A549 (cell line): ENCODE results near the gene KCTD19. TPM values are rescaled to one million over a fixed set of nuclear protein-coding genes. Genes with fewer than 3 reads are reported as not detected.

Experiments
- ATAC-seq, 2 experiments: fragments of 200-7000 bp in 1 of 2; fragments of >200 bp in 1 of 2; cut with Nextera tagmentation in 1 of 2; cut with Tn5 transposase in 1 of 2; 3 replicates each; pipeline versions ENCODE4 v1.8.0 to v1.9.1; 2018 to 2020; ENCODE audit warnings: mild to moderate bottlenecking in 1 of 2, moderate library complexity in 1 of 2
- CTCF ChIA-PET: fragments of 300-600 bp; sonication (Branson Sonifier 250); formaldehyde crosslinking; extraction: SDS; loops from one replicate; lab custom pipeline; 2021; ENCODE audit warnings: antibody characterized with exemption, inconsistent platforms; lab: Yijun Ruan, JAX
- POLR2A ChIA-PET: fragments of 350-600 bp; formaldehyde crosslinking; extraction: SDS; loops from one replicate; lab custom pipeline; 2021; ENCODE audit warnings: antibody characterized with exemption, inconsistent platforms; lab: Yijun Ruan, JAX
- DNase-seq, 2 experiments: peaks; one replicate each; pipeline versions ENCODE4 v3.0.0 to v3.0.0-alpha.2; 2011 to 2016; ENCODE audit warnings: low read depth in 1 of 2, low spot score in 1 of 2
- FAIRE-seq: peaks from 2 replicates; lab custom pipeline; 2011; peaks lifted over from hg19 to GRCh38; lab: Jason Lieb, UNC
- H3K27ac ChIP-seq, 2 experiments: fragments of >200 bp; sonication (Bioruptor Twin); formaldehyde crosslinking; 3 replicates each; pipeline ENCODE4 v1.5.1; 2016 to 2017
- H3K4me1 ChIP-seq: fragments of >200 bp; sonication (Bioruptor Twin); formaldehyde crosslinking; 3 replicates; pipeline ENCODE4 v1.6.1; 2016
- H3K4me2 ChIP-seq: fragments of >200 bp; sonication (Bioruptor Twin); formaldehyde crosslinking; 3 replicates; pipeline ENCODE4 v1.6.1; 2016
- H3K4me3 ChIP-seq: fragments of >200 bp; sonication (Bioruptor Twin); formaldehyde crosslinking; 3 replicates; pipeline ENCODE4 v1.5.1; 2016
- H3K9me3 ChIP-seq: fragments of >200 bp; sonication (Bioruptor Twin); formaldehyde crosslinking; 3 replicates; pipeline ENCODE4 v1.6.1; 2016
- CBX2 ChIP-seq: fragments of 200-600 bp; sonication (generic); IDR thresholded peaks from 2 replicates; pipeline ENCODE4 v1.6.1; 2016; ENCODE audit warnings: low read depth, mild to moderate bottlenecking, borderline replicate concordance
- CHD4 ChIP-seq: fragments of 200-600 bp; sonication (generic); IDR thresholded peaks from 2 replicates; pipeline ENCODE4 v1.6.1; 2016; ENCODE audit warnings: antibody characterized with exemption, mild to moderate bottlenecking, borderline replicate concordance
- EP300 ChIP-seq, 2 experiments: fragments of >200 bp; sonication (Bioruptor Twin); formaldehyde crosslinking; IDR thresholded peaks; 2 replicates in 1 of 2; 3 replicates in 1 of 2; pipeline ENCODE4 v1.6.1; 2016 to 2017
- FOSL2 ChIP-seq, 2 experiments: fragments of 450-650 bp in 1 of 2; fragments of >200 bp in 1 of 2; sonication (Bioruptor Twin) in 1 of 2; formaldehyde crosslinking; IDR thresholded peaks; 2 replicates each; pipeline versions ENCODE4 v1.5.0 to v1.6.1; 2016 to 2020; ENCODE audit warnings: mild to moderate bottlenecking in 1 of 2, moderate library complexity in 1 of 2
- FOXS1 ChIP-seq: fragments of 250-450 bp; sonication (Bioruptor Pico); IDR thresholded peaks from 2 replicates; pipeline ENCODE4 v1.5.0; 2020; ENCODE audit warnings: mild to moderate bottlenecking, moderate library complexity
- HEYL ChIP-seq: fragments of 250-450 bp; sonication (Bioruptor Pico); IDR thresholded peaks from 2 replicates; pipeline ENCODE4 v1.8.0; 2021; ENCODE audit warnings: mild to moderate bottlenecking, moderate library complexity
- HOXA7 ChIP-seq: fragments of 250-450 bp; sonication (Bioruptor Pico); IDR thresholded peaks from 2 replicates; pipeline ENCODE4 v1.5.0; 2020; ENCODE audit warnings: mild to moderate bottlenecking, moderate library complexity
- HOXB5 ChIP-seq: fragments of 250-450 bp; sonication (Bioruptor Pico); IDR thresholded peaks from 2 replicates; pipeline ENCODE4 v1.5.0; 2020; ENCODE audit warnings: mild to moderate bottlenecking, moderate library complexity
- JUN ChIP-seq, 2 experiments: fragments of >200 bp; sonication (Bioruptor Twin); formaldehyde crosslinking; IDR thresholded peaks; 2 replicates in 1 of 2; 3 replicates in 1 of 2; pipeline ENCODE4 v1.6.1; 2016 to 2017
- KDM1A ChIP-seq: fragments of 200-600 bp; sonication (generic); IDR thresholded peaks from 2 replicates; pipeline ENCODE4 v1.6.1; 2016; ENCODE audit warnings: low read depth, mild to moderate bottlenecking
- MAFK ChIP-seq: fragments of 450-650 bp; IDR thresholded peaks from 2 replicates; pipeline ENCODE4 v1.6.1; 2014; ENCODE audit not compliant: partially characterized antibody
- MAZ ChIP-seq: fragments of 150-350 bp; IDR thresholded peaks from 2 replicates; pipeline ENCODE4 v1.6.1; 2014; ENCODE audit warnings: antibody characterized with exemption, low read depth, low read length, borderline replicate concordance
- MYC ChIP-seq: IDR thresholded peaks from 2 replicates; pipeline ENCODE4 v1.6.1; 2012; ENCODE audit warnings: mild to moderate bottlenecking, inconsistent platforms, low read length, improper control_type of control experiment, borderline replicate concordance
- NR3C1 ChIP-seq: fragments of >200 bp; sonication (Bioruptor Twin); formaldehyde crosslinking; IDR thresholded peaks from 3 replicates; pipeline ENCODE4 v1.6.1; 2017
- PHF8 ChIP-seq: fragments of 200-600 bp; sonication (generic); IDR thresholded peaks from 2 replicates; pipeline ENCODE4 v1.6.1; 2016; ENCODE audit warnings: low read depth, mild to moderate bottlenecking, antibody characterized with exemption, moderate library complexity, borderline replicate concordance
- POLR2A ChIP-seq: IDR thresholded peaks from 2 replicates; pipeline ENCODE4 v1.6.1; 2012; ENCODE audit warnings: mild to moderate bottlenecking, low read length
- RCOR1 ChIP-seq: fragments of 150-350 bp; IDR thresholded peaks from 2 replicates; pipeline ENCODE4 v1.6.1; 2014; ENCODE audit warnings: antibody characterized with exemption, low read length, low read depth
- RNF2 ChIP-seq: fragments of 200-600 bp; sonication (generic); IDR thresholded peaks from 2 replicates; pipeline ENCODE4 v1.6.1; 2016; ENCODE audit warnings: low read depth, mild to moderate bottlenecking, antibody characterized with exemption, moderate library complexity, borderline replicate concordance
- TFCP2L1 ChIP-seq: fragments of 250-450 bp; sonication (Bioruptor Pico); IDR thresholded peaks from 2 replicates; pipeline ENCODE4 v1.5.0; 2021; ENCODE audit warnings: mild to moderate bottlenecking
- ZNF302 ChIP-seq: fragments of 250-450 bp; sonication (Bioruptor Pico); IDR thresholded peaks from 2 replicates; pipeline ENCODE4 v1.9.0; 2021; ENCODE audit warnings: inconsistent platforms, mild to moderate bottlenecking, moderate library complexity
- ZSCAN20 ChIP-seq: fragments of 250-450 bp; sonication (Bioruptor Pico); IDR thresholded peaks from 2 replicates; pipeline ENCODE4 v1.8.0; 2022; ENCODE audit warnings: mild to moderate bottlenecking, moderate library complexity
- WGBS: methylation state at CpG from one replicate; pipeline ENCODE4 v1.1.6; 2017; ENCODE audit errors: missing lambda C conversion rate; 5-methylcytosine and 5-hydroxymethylcytosine counted together
- polyA plus RNA-seq, 4 experiments: library from polyadenylated mRNA; depleted of rRNA in 3 of 4; stranded (reverse); fragments of >200 nt; fragmentation: RNase III in 1 of 4; extraction: RNeasy Plus Mini Kit Qiagen cat#74134 plus additional on column Dnase treatment in 1 of 4; gene quantifications; 2 replicates in 3 of 4; 3 replicates in 1 of 4; pipeline ENCODE4 v1.2.3, GENCODE V29; 2011 to 2017
- TF ChIP-seq, protein P1 (sequence below): fragments of 250-450 bp; sonication (Bioruptor Pico); IDR thresholded peaks from 2 replicates; pipeline ENCODE4 v1.5.0; 2021; ENCODE audit warnings: mild to moderate bottlenecking, moderate library complexity, borderline replicate concordance
- TF ChIP-seq, protein P2 (sequence below): IDR thresholded peaks from 2 replicates; pipeline ENCODE4 v1.6.1; 2012
- TF ChIP-seq, protein P3 (sequence below): fragments of 450-650 bp; IDR thresholded peaks from 2 replicates; pipeline ENCODE4 v1.6.1; 2014; ENCODE audit warnings: antibody characterized with exemption
- TF ChIP-seq, protein P4 (sequence below): fragments of >200 bp; sonication (Bioruptor Twin); formaldehyde crosslinking; IDR thresholded peaks from 3 replicates; pipeline ENCODE4 v1.6.1; 2016
- TF ChIP-seq, protein P5 (sequence below): fragments of 150-350 bp; IDR thresholded peaks from 2 replicates; pipeline ENCODE4 v1.6.1; 2014; ENCODE audit warnings: low read depth, mild to moderate bottlenecking, low read length

Gene KCTD19
- polyA plus RNA-seq, 2 of the 4 experiments (the other 2 are of a cell fraction) = 0.57 to 1.1 TPM

DNA sequence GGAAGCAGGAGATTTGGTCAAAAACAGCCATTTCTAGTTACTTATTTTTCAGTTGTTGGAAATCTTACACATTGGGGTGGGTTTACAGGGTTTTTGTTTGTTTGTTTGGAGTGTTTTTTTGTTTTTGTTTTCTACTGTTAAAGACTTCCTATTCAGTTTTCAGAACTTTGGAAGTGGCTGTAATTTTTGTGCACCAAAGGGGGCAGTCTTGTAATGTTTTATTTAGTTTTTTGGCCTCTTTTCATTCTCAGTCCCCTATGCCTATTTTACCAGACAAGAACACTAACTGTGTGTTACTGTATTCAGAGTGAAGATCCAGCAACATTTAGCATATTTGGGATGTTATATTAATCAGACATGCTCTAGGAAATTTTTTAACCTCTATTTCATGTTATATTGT lies 46.1 kb upstream of the KCTD19 start (continued):
- TF ChIP-seq, protein P1, sequence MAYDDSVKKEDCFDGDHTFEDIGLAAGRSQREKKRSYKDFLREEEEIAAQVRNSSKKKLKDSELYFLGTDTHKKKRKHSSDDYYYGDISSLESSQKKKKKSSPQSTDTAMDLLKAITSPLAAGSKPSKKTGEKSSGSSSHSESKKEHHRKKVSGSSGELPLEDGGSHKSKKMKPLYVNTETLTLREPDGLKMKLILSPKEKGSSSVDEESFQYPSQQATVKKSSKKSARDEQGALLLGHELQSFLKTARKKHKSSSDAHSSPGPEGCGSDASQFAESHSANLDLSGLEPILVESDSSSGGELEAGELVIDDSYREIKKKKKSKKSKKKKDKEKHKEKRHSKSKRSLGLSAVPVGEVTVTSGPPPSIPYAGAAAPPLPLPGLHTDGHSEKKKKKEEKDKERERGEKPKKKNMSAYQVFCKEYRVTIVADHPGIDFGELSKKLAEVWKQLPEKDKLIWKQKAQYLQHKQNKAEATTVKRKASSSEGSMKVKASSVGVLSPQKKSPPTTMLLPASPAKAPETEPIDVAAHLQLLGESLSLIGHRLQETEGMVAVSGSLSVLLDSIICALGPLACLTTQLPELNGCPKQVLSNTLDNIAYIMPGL (CRISPR knock-in tag) = no peak
- TF ChIP-seq KDM1A = no peak
- no peak for TF ChIP-seq RCOR1
- TF ChIP-seq HOXA7 = no peak
- no peak for TF ChIP-seq FOXS1 (CRISPR knock-in tag)
- TF ChIP-seq PHF8 = no peak
- TF ChIP-seq NR3C1 = no peak
- TF ChIP-seq TFCP2L1 (CRISPR knock-in tag) = no peak
- TF ChIP-seq, protein P2, sequence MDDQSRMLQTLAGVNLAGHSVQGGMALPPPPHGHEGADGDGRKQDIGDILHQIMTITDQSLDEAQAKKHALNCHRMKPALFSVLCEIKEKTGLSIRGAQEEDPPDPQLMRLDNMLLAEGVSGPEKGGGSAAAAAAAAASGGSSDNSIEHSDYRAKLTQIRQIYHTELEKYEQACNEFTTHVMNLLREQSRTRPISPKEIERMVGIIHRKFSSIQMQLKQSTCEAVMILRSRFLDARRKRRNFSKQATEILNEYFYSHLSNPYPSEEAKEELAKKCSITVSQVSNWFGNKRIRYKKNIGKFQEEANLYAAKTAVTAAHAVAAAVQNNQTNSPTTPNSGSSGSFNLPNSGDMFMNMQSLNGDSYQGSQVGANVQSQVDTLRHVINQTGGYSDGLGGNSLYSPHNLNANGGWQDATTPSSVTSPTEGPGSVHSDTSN = no peak

DNA sequence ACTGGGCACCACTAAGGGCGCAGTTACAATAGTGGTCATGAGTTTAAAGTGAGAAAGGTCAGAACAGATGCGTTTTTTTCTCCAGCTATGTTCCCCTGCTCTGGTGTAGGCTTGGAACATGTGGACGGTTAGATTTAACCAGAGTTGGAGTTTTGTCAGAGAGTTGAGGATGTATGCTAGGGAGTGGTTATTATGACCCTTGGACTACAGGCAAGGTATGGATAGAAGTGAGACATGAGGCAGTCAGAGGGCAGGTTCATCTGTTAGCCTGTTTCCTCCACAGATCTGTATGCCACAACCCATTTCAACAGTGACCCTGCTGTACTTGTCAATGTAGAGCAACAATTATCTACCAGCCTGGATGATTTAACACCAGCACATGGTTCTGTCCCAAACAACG lies 44.1 kb upstream of the KCTD19 start:
- ChIA-PET POLR2A (no interaction called here), CTCF (interaction anchor here (1.1 kb wide), 1 partner anchor 44 kb away, joined by 3 read pairs; the partner anchor contains the start of genes KCTD19 and LRRC36)
- Histone ChIP-seq H3K4me1 (peaks cover 4% of the 10 kb centered on the region; the same call in 1 of the 3 replicates), H3K4me2 (no peak overlapping the region), H3K27ac (no peak overlapping the region), H3K4me3 (no peak overlapping the region), H3K9me3 (no peaks in the 10 kb centered on the region)
- WGBS = 44% methylated on average over 4 of the region's 4 CpGs
- ATAC-seq (no peak), FAIRE-seq (no peak), DNase-seq (no peak)
- TF ChIP-seq, protein P3, sequence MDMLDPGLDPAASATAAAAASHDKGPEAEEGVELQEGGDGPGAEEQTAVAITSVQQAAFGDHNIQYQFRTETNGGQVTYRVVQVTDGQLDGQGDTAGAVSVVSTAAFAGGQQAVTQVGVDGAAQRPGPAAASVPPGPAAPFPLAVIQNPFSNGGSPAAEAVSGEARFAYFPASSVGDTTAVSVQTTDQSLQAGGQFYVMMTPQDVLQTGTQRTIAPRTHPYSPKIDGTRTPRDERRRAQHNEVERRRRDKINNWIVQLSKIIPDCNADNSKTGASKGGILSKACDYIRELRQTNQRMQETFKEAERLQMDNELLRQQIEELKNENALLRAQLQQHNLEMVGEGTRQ = no peak
- no peak for TF ChIP-seq RNF2
- no peak for TF ChIP-seq EP300 (IDR thresholded peaks at IDR 0.05)

DNA sequence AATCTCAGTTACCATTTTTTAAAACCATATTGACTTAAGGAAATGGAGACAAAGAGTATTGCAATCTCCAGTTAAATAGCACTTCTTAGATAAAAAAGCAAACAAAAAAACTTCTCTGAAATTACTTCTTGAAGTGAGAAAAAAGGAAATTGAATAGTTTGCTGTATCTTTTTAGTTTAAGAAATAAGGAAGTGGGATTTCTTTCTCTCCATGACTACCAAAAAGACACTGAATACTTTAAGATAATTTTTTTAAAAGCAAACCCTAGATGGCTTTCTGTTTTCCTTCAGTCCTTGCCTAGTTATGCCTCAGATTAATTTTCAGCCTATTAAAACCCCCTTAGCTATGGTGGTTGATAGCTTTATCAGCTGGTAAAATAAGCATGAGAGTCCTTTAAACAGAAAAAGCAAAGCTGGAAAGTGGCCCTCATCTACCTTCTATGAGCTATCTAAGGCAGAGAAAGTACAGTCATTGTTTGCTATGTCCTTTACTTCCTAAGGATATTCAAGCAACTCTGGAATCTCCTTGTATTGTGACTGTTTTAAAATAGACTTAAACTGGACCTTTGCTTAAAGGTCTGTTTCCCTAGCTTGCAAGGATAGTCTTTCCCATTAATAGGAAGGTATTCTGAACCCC lies 38.2 kb upstream of the KCTD19 start:
- ATAC-seq (no peak), DNase-seq (no peak), FAIRE-seq (no peak)
- ChIA-PET POLR2A (no interaction called here), CTCF (interaction anchor here (0.6 to 1.3 kb wide), 6 partner anchors 13 to 560 kb away, joined by 3 to 6 read pairs (median 4); partner anchors contain the start of genes KCTD19 and LRRC36)
- Histone ChIP-seq H3K4me2 (no peak overlapping the region), H3K9me3 (no peaks in the 10 kb centered on the region), H3K4me3 (no peak overlapping the region), H3K4me1 (peaks cover 8% of the 10 kb centered on the region; the same call in 1 of the 3 replicates), H3K27ac (no peak overlapping the region)
- TF ChIP-seq, protein P4, sequence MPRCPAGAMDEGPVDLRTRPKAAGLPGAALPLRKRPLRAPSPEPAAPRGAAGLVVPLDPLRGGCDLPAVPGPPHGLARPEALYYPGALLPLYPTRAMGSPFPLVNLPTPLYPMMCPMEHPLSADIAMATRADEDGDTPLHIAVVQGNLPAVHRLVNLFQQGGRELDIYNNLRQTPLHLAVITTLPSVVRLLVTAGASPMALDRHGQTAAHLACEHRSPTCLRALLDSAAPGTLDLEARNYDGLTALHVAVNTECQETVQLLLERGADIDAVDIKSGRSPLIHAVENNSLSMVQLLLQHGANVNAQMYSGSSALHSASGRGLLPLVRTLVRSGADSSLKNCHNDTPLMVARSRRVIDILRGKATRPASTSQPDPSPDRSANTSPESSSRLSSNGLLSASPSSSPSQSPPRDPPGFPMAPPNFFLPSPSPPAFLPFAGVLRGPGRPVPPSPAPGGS = no peak

DNA sequence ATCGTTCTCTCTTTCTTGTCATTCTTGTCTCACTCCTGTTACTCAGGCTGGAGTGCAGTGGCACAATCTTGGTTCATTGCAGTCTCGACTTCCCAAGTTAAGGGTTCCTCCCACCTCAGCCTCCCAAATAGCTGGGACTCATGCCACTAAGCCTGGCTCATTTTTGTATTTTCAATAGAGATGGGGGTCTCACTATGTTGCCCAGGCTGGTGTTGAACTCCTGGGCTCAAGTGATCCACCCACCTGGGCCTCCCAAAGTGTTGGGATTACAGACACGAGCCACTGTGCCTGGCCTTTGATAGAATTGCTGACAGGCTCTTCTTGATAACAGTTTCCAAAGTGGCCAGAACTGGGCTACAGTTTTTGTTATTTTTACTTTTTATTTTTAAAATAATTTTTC lies 34.5 kb upstream of the KCTD19 start:
- CTCF ChIA-PET = no interaction called here
- Histone ChIP-seq H3K4me1 (peaks cover 8% of the 10 kb centered on the region; the same call in 1 of the 3 replicates), H3K4me2 (no peak overlapping the region), H3K4me3 (no peak overlapping the region), H3K9me3 (no peaks in the 10 kb centered on the region), H3K27ac (no peak overlapping the region)
- 67% methylated on average over 3 of the region's 3 CpGs for WGBS
- DNase-seq = no peak
- POLR2A ChIA-PET = no interaction called here
- FAIRE-seq = no peak
- ATAC-seq = no peak
- TF ChIP-seq MAFK = no peak
- TF ChIP-seq MAZ = no peak
- TF ChIP-seq HEYL (CRISPR knock-in tag) = no peak
- no peak for TF ChIP-seq NR3C1
- no peak for TF ChIP-seq HOXB5 (CRISPR knock-in tag)
- TF ChIP-seq, protein P5, sequence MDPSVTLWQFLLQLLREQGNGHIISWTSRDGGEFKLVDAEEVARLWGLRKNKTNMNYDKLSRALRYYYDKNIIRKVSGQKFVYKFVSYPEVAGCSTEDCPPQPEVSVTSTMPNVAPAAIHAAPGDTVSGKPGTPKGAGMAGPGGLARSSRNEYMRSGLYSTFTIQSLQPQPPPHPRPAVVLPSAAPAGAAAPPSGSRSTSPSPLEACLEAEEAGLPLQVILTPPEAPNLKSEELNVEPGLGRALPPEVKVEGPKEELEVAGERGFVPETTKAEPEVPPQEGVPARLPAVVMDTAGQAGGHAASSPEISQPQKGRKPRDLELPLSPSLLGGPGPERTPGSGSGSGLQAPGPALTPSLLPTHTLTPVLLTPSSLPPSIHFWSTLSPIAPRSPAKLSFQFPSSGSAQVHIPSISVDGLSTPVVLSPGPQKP = no peak
- TF ChIP-seq MYC = no peak
- no peak for TF ChIP-seq CHD4
- no peak for TF ChIP-seq ZSCAN20 (CRISPR knock-in tag)
- no peak for TF ChIP-seq POLR2A
- TF ChIP-seq EP300 (IDR thresholded peaks at IDR 0.05) = no peak
- TF ChIP-seq CBX2 = no peak
- TF ChIP-seq ZNF302 (CRISPR knock-in tag) = no peak
- no peak for TF ChIP-seq FOSL2 (IDR thresholded peaks at IDR 0.05)
- no peak for TF ChIP-seq FOSL2 (CRISPR knock-in tag; IDR thresholded peaks at IDR 0.05)
- no peak for TF ChIP-seq JUN (IDR thresholded peaks at IDR 0.05)
